BE2C (cell line): ENCODE measurements around the gene HSPA12A.
A peak's percentile ranks its signal among the peaks of the same experiment; 100 is the strongest.

Source experiments
- DNase-seq: peaks from one replicate; pipeline ENCODE4 v3.0.0-alpha.2; 2020
- H3K27me3 ChIP-seq: fragments of 250-450 bp; sonication (Bioruptor Pico); 2 replicates; pipeline ENCODE4 v1.5.1; 2020; ENCODE audit warnings: mild to moderate bottlenecking
- H3K36me3 ChIP-seq: fragments of 250-450 bp; sonication (Bioruptor Pico); 2 replicates; pipeline ENCODE4 v1.5.1; 2020; ENCODE audit warnings: mild to moderate bottlenecking
- H3K4me1 ChIP-seq: fragments of 250-450 bp; sonication (Bioruptor Pico); 2 replicates; pipeline ENCODE4 v1.5.1; 2020
- H3K4me3 ChIP-seq: 2 replicates; pipeline ENCODE4 v1.5.1; 2011; ENCODE audit warnings: low read depth, low read length
- H3K9me3 ChIP-seq: fragments of 250-450 bp; sonication (Bioruptor Pico); 2 replicates; pipeline ENCODE4 v1.5.1; 2020
- TF ChIP-seq, protein P1 (sequence below): IDR thresholded peaks from 2 replicates; pipeline ENCODE4 v1.5.1; 2012; ENCODE audit warnings: mild to moderate bottlenecking, low read depth, low read length

The HSPA12A gene

GRCh38 chr10:116741391-116742351 lies 695 bp downstream of the HSPA12A start:
- Histone ChIP-seq H3K9me3 (no peaks in the 10 kb centered on the region), H3K27me3 (peaks cover 21% of the 10 kb centered on the region), H3K4me3 (peak overlapping the region; percentile 19; the same call in 1 of the 2 replicates), H3K36me3 (no peaks in the 10 kb centered on the region), H3K4me1 (no peaks in the 10 kb centered on the region)
- TF ChIP-seq, protein P1, sequence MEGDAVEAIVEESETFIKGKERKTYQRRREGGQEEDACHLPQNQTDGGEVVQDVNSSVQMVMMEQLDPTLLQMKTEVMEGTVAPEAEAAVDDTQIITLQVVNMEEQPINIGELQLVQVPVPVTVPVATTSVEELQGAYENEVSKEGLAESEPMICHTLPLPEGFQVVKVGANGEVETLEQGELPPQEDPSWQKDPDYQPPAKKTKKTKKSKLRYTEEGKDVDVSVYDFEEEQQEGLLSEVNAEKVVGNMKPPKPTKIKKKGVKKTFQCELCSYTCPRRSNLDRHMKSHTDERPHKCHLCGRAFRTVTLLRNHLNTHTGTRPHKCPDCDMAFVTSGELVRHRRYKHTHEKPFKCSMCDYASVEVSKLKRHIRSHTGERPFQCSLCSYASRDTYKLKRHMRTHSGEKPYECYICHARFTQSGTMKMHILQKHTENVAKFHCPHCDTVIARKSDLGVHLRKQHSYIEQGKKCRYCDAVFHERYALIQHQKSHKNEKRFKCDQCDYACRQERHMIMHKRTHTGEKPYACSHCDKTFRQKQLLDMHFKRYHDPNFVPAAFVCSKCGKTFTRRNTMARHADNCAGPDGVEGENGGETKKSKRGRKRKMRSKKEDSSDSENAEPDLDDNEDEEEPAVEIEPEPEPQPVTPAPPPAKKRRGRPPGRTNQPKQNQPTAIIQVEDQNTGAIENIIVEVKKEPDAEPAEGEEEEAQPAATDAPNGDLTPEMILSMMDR, result no peak
- DNase-seq, result peak; percentile 18

DNA sequence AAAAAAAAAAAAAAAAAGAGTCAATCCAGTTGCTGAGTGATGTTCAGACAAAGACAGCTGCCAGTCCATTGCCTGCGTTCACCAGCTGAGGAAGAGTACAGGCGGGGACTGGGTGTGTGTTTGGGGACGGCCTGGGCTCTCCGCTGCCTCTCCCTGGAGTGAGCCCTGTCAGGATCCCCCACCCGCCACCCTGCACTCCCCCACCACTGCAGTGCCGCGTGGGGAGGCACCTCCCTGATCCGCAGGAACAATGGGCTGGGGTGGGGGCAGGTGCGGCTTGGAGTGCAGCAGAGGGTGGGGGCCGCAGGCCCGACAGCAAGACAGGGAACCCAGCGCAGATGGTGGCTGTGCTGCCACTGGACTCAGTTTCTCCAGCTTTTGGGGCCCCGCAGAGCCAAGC lies 1.4 kb downstream of the HSPA12A start:
- no peaks in the 10 kb centered on the region for H3K4me1 ChIP-seq
- H3K27me3 ChIP-seq, result peaks cover 21% of the 10 kb centered on the region
- TF ChIP-seq, protein P1, result no peak
- H3K36me3 ChIP-seq, result no peaks in the 10 kb centered on the region
- H3K9me3 ChIP-seq, result no peaks in the 10 kb centered on the region
- DNase-seq, result no peak
- no peak overlapping the region for H3K4me3 ChIP-seq

DNA sequence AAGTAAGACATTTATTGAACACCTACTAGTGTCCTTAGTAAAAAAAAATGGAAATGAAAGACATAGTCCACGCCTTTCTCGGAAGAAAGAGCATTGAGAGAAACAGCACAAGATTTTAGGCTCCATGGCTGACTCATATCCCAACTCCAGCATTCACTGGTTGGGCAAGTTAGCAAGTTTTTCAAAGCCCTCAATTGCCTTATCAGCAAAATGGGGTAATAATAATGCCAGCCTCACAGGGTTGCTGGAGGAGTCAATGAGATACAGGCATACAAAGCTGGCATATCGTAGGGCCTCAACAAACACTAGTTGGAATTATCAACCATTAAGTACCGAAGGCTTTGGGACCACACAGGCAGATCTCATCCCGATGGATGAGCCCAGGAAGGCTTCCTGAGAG lies 4.0 kb downstream of the HSPA12A start:
- Histone ChIP-seq H3K27me3 (peaks cover 21% of the 10 kb centered on the region), H3K4me1 (no peaks in the 10 kb centered on the region), H3K36me3 (no peaks in the 10 kb centered on the region), H3K4me3 (no peak overlapping the region), H3K9me3 (no peaks in the 10 kb centered on the region)
- no peak for DNase-seq
- TF ChIP-seq, protein P1, result no peak

GRCh38 chr10:116737627-116738327 lies 4.6 kb downstream of the HSPA12A start:
- no peaks in the 10 kb centered on the region for H3K36me3 ChIP-seq
- H3K4me1 ChIP-seq, result no peaks in the 10 kb centered on the region
- H3K27me3 ChIP-seq, result peaks cover 21% of the 10 kb centered on the region
- TF ChIP-seq, protein P1, result peak; percentile 25
- DNase-seq, result no peak
- H3K9me3 ChIP-seq, result no peaks in the 10 kb centered on the region
- H3K4me3 ChIP-seq, result no peak overlapping the region

- no peak for DNase-seq
- no peaks in the 10 kb centered on the region for H3K4me1 ChIP-seq
- H3K27me3 ChIP-seq, result no peaks in the 10 kb centered on the region
Observed at GRCh38 chr10:116733566-116733965, 8.8 kb downstream of the HSPA12A start.

More at GRCh38 chr10:116733566-116733965, 8.8 kb downstream of the HSPA12A start:
- Histone ChIP-seq H3K36me3 (no peaks in the 10 kb centered on the region), H3K9me3 (no peaks in the 10 kb centered on the region), H3K4me3 (no peak overlapping the region)
- TF ChIP-seq, protein P1, result no peak
